GM12875 (cell line): ENCODE data around the gene PRPH2.

ENCODE experiments used
- H3K4me3 ChIP-seq: one replicate; pipeline ENCODE4 v1.5.1; 2011; ENCODE audit warnings: low read depth, low read length, control low read depth
- TF ChIP-seq, protein P1 (sequence below): IDR thresholded peaks from 2 replicates; pipeline ENCODE4 v1.5.1; 2011; ENCODE audit warnings: low read depth, mild to moderate bottlenecking, control low read depth, inconsistent platforms, low read length, moderate library complexity, borderline replicate concordance; ENCODE audit not compliant: insufficient read depth

Gene PRPH2

GRCh38 chr6:42664718-42665117 is 57.7 kb downstream of the PRPH2 start:
- no peak overlapping the region for H3K4me3 ChIP-seq
- TF ChIP-seq, protein P1, sequence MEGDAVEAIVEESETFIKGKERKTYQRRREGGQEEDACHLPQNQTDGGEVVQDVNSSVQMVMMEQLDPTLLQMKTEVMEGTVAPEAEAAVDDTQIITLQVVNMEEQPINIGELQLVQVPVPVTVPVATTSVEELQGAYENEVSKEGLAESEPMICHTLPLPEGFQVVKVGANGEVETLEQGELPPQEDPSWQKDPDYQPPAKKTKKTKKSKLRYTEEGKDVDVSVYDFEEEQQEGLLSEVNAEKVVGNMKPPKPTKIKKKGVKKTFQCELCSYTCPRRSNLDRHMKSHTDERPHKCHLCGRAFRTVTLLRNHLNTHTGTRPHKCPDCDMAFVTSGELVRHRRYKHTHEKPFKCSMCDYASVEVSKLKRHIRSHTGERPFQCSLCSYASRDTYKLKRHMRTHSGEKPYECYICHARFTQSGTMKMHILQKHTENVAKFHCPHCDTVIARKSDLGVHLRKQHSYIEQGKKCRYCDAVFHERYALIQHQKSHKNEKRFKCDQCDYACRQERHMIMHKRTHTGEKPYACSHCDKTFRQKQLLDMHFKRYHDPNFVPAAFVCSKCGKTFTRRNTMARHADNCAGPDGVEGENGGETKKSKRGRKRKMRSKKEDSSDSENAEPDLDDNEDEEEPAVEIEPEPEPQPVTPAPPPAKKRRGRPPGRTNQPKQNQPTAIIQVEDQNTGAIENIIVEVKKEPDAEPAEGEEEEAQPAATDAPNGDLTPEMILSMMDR: no peak

DNA sequence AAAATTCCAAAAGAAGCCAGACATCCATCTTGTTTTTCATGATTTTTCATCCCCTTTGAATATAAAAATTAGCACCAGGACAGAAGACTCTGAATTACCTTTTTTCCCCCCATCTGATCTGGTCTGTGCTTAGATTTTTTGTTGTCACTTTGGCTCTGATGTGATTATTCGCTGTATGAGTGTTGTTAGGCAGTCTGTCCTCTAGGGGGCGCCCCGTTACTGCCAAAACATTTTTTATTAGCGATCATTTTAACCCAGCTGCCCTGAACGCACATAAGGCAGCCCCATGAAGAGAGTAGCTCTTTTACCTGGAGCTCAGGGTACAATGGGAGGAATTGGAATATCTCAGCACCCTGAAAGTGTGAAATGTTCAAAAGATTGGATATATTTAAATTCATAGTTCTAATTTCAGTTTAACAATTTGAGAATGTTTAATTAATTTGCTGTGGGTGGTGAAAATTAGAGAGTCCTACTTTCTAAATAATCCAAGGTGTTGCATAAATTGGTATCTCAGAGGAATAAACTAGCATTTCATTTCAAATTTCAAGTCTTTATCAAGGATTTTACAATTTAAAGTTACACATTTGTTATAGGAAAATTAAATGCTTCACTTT is 60.8 kb downstream of the PRPH2 start:
- TF ChIP-seq, protein P1: peak; percentile 61; the same call in 1 of the 2 replicates
- H3K4me3 ChIP-seq: no peak overlapping the region

DNA sequence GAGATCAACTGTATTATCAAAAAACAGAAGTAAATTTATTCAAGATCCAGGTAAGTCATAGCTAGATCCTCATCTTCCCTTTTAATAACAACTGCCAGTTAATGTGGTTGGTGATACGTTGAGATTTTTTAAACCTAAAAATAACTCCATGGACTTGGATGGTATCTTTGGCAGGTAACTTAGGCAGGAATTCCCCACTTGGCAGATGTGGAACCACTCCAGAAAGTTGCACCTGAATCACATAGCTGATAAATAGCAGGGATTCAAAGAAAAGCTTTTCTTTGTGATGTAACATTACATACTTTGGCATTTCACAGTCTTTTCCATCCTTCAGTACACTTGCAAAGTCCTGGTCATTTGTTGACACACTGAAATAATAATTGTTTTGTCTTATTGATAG is 62.6 kb downstream of the PRPH2 start:
- TF ChIP-seq, protein P1: no peak
- H3K4me3 ChIP-seq: no peak overlapping the region

- TF ChIP-seq, protein P1: no peak
- H3K4me3 ChIP-seq: no peak overlapping the region
Measured at GRCh38 chr6:42653851-42654250, 68.5 kb downstream of the PRPH2 start.

GRCh38 chr6:42652024-42652746 is 70.2 kb downstream of the PRPH2 start:
- TF ChIP-seq, protein P1: no peak
- H3K4me3 ChIP-seq: no peak overlapping the region
